ENCODE data around the gene GTF2H4. TPM values are rescaled to one million over a fixed set of nuclear protein-coding genes. Genes with fewer than 3 reads are reported as not detected.
"Not testable (repeated sequence)": the region's sequence is repeated elsewhere in the genome, so short reads cannot be mapped to it uniquely, and the experiment has no call there.

Gene GTF2H4
- polyA plus RNA-seq, 4 donors, result 30.2 to 51.2 (median 44.1) TPM

GRCh38 chr6:30917487-30917886, 9.5 kb downstream of the GTF2H4 start:
- DNase-seq (ENCODE audit: low read depth in 4 of 4, low spot score in 3 of 4), result no peak

GRCh38 chr6:30918670-30919069, 10.7 kb downstream of the GTF2H4 start:
- DNase-seq (ENCODE audit: low read depth in 4 of 4, low spot score in 3 of 4), result no peak

GRCh38 chr6:30922447-30922852, 14.4 kb downstream of the GTF2H4 start:
- DNase-seq (ENCODE audit: low read depth in 4 of 4, low spot score in 3 of 4), result no peak

GRCh38 chr6:30924040-30924627, 16.1 kb downstream of the GTF2H4 start:
- not testable (repeated sequence) for DNase-seq (ENCODE audit: low read depth in 4 of 4, low spot score in 3 of 4)

GRCh38 chr6:30926644-30927043, 18.6 kb downstream of the GTF2H4 start:
- no peak for DNase-seq (ENCODE audit: low read depth in 4 of 4, low spot score in 3 of 4)

GRCh38 chr6:30927080-30927479, 19.1 kb downstream of the GTF2H4 start:
- DNase-seq (ENCODE audit: low read depth in 4 of 4, low spot score in 3 of 4), result not testable (repeated sequence)

- no peak for DNase-seq (ENCODE audit: low read depth in 4 of 4, low spot score in 3 of 4)
Observed at GRCh38 chr6:30928677-30929076, 20.7 kb downstream of the GTF2H4 start.

- DNase-seq (ENCODE audit: low read depth in 4 of 4, low spot score in 3 of 4), result no peak
Observed at GRCh38 chr6:30930506-30930905, 22.5 kb downstream of the GTF2H4 start.

GRCh38 chr6:30931272-30931671, 23.3 kb downstream of the GTF2H4 start:
- DNase-seq (ENCODE audit: low read depth in 4 of 4, low spot score in 3 of 4), result no peak

- DNase-seq (ENCODE audit: low read depth in 4 of 4, low spot score in 3 of 4), result no peak
Observed at GRCh38 chr6:30931969-30932645, 24.1 kb downstream of the GTF2H4 start, which contains the start of gene SFTA2. Gene SFTA2, minus strand, starts transcription at chr6:30932170. Its CDS starts 74 bp downstream, at chr6:30932096.

GRCh38 chr6:30932665-30933365, 24.8 kb downstream of the GTF2H4 start:
- DNase-seq (ENCODE audit: low read depth in 4 of 4, low spot score in 3 of 4), result no peak

- no peak for DNase-seq (ENCODE audit: low read depth in 4 of 4, low spot score in 3 of 4)
Observed at GRCh38 chr6:30935018-30935417, 27.0 kb downstream of the GTF2H4 start.

GRCh38 chr6:30937265-30937664, 29.3 kb downstream of the GTF2H4 start:
- DNase-seq (ENCODE audit: low read depth in 4 of 4, low spot score in 3 of 4), result no peak

- no peak for DNase-seq (ENCODE audit: low read depth in 4 of 4, low spot score in 3 of 4)
Observed at GRCh38 chr6:30938730-30939129, 30.7 kb downstream of the GTF2H4 start.

GRCh38 chr6:30939473-30939872, 31.5 kb downstream of the GTF2H4 start:
- DNase-seq (ENCODE audit: low read depth in 4 of 4, low spot score in 3 of 4), result no peak

- no peak for DNase-seq (ENCODE audit: low read depth in 4 of 4, low spot score in 3 of 4)
Observed at GRCh38 chr6:30940361-30940986, 32.5 kb downstream of the GTF2H4 start, which contains the start of gene MUCL3. Gene MUCL3, plus strand, starts transcription at chr6:30940973. Its CDS starts 27 bp downstream, at chr6:30941000.

GRCh38 chr6:30942338-30943060, 34.5 kb downstream of the GTF2H4 start:
- DNase-seq (ENCODE audit: low read depth in 4 of 4, low spot score in 3 of 4), result peak; percentile 50 to 71 (median 63)

- no peak for DNase-seq (ENCODE audit: low read depth in 4 of 4, low spot score in 3 of 4)
Observed at GRCh38 chr6:30944051-30944450, 36.0 kb downstream of the GTF2H4 start.

GRCh38 chr6:30945281-30945680, 37.3 kb downstream of the GTF2H4 start:
- DNase-seq (ENCODE audit: low read depth in 4 of 4, low spot score in 3 of 4), result no peak

GRCh38 chr6:30947231-30947630, 39.2 kb downstream of the GTF2H4 start:
- no peak for DNase-seq (ENCODE audit: low read depth in 4 of 4, low spot score in 3 of 4)

All from left renal pelvis (tissue), 4 donors.